H9 (cell line): ENCODE measurements around the gene MERTK. TPM values are rescaled to one million over a fixed set of nuclear protein-coding genes. Genes with fewer than 3 reads are reported as not detected.

ENCODE experiments used
- DNase-seq: peaks from one replicate; pipeline ENCODE4 v3.0.0-alpha.2; 2017
- H2AFZ ChIP-seq: one replicate; pipeline ENCODE4 v1.6.1; 2013; ENCODE audit warnings: mild to moderate bottlenecking, low read length, control low read depth, moderate library complexity
- H2AK5ac ChIP-seq: 2 replicates; pipeline ENCODE4 v1.6.1; 2013; ENCODE audit warnings: low read length, control low read depth, mixed read lengths; ENCODE audit not compliant: insufficient read length
- H2BK120ac ChIP-seq: one replicate; pipeline ENCODE4 v1.6.1; 2013; ENCODE audit warnings: low read depth, mild to moderate bottlenecking, low read length, control low read depth, inconsistent platforms; ENCODE audit not compliant: poor library complexity, severe bottlenecking
- H2BK12ac ChIP-seq: 2 replicates; pipeline ENCODE4 v1.6.1; 2013; ENCODE audit warnings: low read length, control low read depth, mixed read lengths, low read depth; ENCODE audit not compliant: insufficient read length
- H2BK15ac ChIP-seq: 2 replicates; pipeline ENCODE4 v1.6.1; 2013; ENCODE audit warnings: low read depth, low read length, control low read depth
- H2BK20ac ChIP-seq: one replicate; pipeline ENCODE4 v1.6.1; 2013; ENCODE audit warnings: low read depth, mild to moderate bottlenecking, low read length, control low read depth, inconsistent platforms; ENCODE audit not compliant: poor library complexity, severe bottlenecking
- H2BK5ac ChIP-seq: 2 replicates; pipeline ENCODE4 v1.6.1; 2013; ENCODE audit warnings: low read length, control low read depth, mixed read lengths; ENCODE audit not compliant: insufficient read length
- H3K14ac ChIP-seq: 2 replicates; pipeline ENCODE4 v1.6.1; 2013; ENCODE audit warnings: low read length, control low read depth; ENCODE audit not compliant: insufficient read depth
- H3K18ac ChIP-seq: 2 replicates; pipeline ENCODE4 v1.6.1; 2013; ENCODE audit warnings: low read depth, mild to moderate bottlenecking, mixed read lengths, low read length, control low read depth; ENCODE audit not compliant: insufficient read length
- H3K23ac ChIP-seq: 2 replicates; pipeline ENCODE4 v1.6.1; 2013; ENCODE audit warnings: low read length, control low read depth, mixed read lengths, low read depth; ENCODE audit not compliant: insufficient read length
- H3K23me2 ChIP-seq: 2 replicates; pipeline ENCODE4 v1.6.1; 2013; ENCODE audit warnings: low read depth, mild to moderate bottlenecking, mixed read lengths, low read length, control low read depth; ENCODE audit not compliant: insufficient read length, poor library complexity, severe bottlenecking
- H3K27ac ChIP-seq: 2 replicates; pipeline ENCODE4 v1.5.1; 2013; ENCODE audit warnings: low read length, control low read depth, mixed read lengths, low read depth; ENCODE audit not compliant: insufficient read length
- H3K27me3 ChIP-seq: 2 replicates; pipeline ENCODE4 v1.6.1; 2013; ENCODE audit warnings: low read length, control low read depth, inconsistent platforms; ENCODE audit not compliant: insufficient read depth
- H3K4ac ChIP-seq: 2 replicates; pipeline ENCODE4 v1.6.1; 2013; ENCODE audit warnings: low read depth, mild to moderate bottlenecking, control low read depth, inconsistent platforms, low read length, moderate library complexity
- H3K4me1 ChIP-seq: 2 replicates; pipeline ENCODE4 v1.6.1; 2013; ENCODE audit warnings: low read length, control low read depth, inconsistent platforms; ENCODE audit not compliant: insufficient read depth
- H3K4me2 ChIP-seq: 2 replicates; pipeline ENCODE4 v1.6.1; 2013; ENCODE audit warnings: low read length, control low read depth, mixed read lengths; ENCODE audit not compliant: insufficient read length, insufficient read depth
- H3K56ac ChIP-seq: 2 replicates; pipeline ENCODE4 v1.6.1; 2013; ENCODE audit warnings: low read depth, mild to moderate bottlenecking, mixed read lengths, low read length, control low read depth; ENCODE audit not compliant: insufficient read length
- H3K79me1 ChIP-seq: 2 replicates; pipeline ENCODE4 v1.6.1; 2013; ENCODE audit warnings: low read depth, mild to moderate bottlenecking, moderate library complexity, low read length, control low read depth, inconsistent platforms; ENCODE audit not compliant: insufficient read depth, poor library complexity, severe bottlenecking
- H3K79me2 ChIP-seq: 2 replicates; pipeline ENCODE4 v1.6.1; 2013; ENCODE audit warnings: low read length, control low read depth, inconsistent platforms; ENCODE audit not compliant: insufficient read depth
- H3K9ac ChIP-seq: 2 replicates; pipeline ENCODE4 v1.6.1; 2013; ENCODE audit warnings: low read length, control low read depth, mixed read lengths; ENCODE audit not compliant: insufficient read length; ENCODE audit errors: extremely low read depth
- H3K9me3 ChIP-seq: one replicate; pipeline ENCODE4 v1.6.1; 2013; ENCODE audit warnings: low read depth, low read length, inconsistent platforms; ENCODE audit not compliant: control insufficient read depth
- H3T11ph ChIP-seq: one replicate; pipeline ENCODE4 v1.6.1; 2013; ENCODE audit warnings: mild to moderate bottlenecking, low read length, control low read depth, inconsistent platforms
- H4K20me1 ChIP-seq: one replicate; pipeline ENCODE4 v1.6.1; 2013; ENCODE audit not compliant: control insufficient read depth, insufficient read length, insufficient read depth
- H4K5ac ChIP-seq: 2 replicates; pipeline ENCODE4 v1.6.1; 2013; ENCODE audit warnings: low read depth, mild to moderate bottlenecking, mixed read lengths, low read length, control low read depth; ENCODE audit not compliant: insufficient read length
- H4K8ac ChIP-seq: replicated peaks from 2 replicates; pipeline ENCODE4 v1.6.1; 2013; ENCODE audit warnings: low read length, control low read depth, mixed read lengths, low read depth; ENCODE audit not compliant: insufficient read length
- H4K91ac ChIP-seq: 2 replicates; pipeline ENCODE4 v1.6.1; 2013; ENCODE audit warnings: low read depth, mild to moderate bottlenecking, moderate library complexity, mixed read lengths, low read length, control low read depth; ENCODE audit not compliant: insufficient read length
- H3K27ac Mint-ChIP-seq, 3 experiments: 2 replicates in 2 of 3; 3 replicates in 1 of 3; pipeline ENCODE4 v1.8.0; 2020 to 2021; ENCODE audit warnings: mixed read lengths in 3 of 3, mild to moderate bottlenecking in 1 of 3, moderate library complexity in 1 of 3
- H3K27me3 Mint-ChIP-seq: 2 replicates; pipeline ENCODE4 v1.8.0; 2021; ENCODE audit warnings: low read depth, mild to moderate bottlenecking, moderate library complexity, mixed read lengths
- H3K36me3 Mint-ChIP-seq, 3 experiments: 2 replicates in 2 of 3; 3 replicates in 1 of 3; pipeline ENCODE4 v1.8.0; 2020 to 2021; ENCODE audit warnings: low read depth in 3 of 3, mixed read lengths in 3 of 3; ENCODE audit not compliant: insufficient read depth in 1 of 3
- H3K4me1 Mint-ChIP-seq, 2 experiments: 2 replicates each; pipeline ENCODE4 v1.8.0; 2020; ENCODE audit warnings: mixed read lengths in 2 of 2
- H3K4me3 Mint-ChIP-seq, 2 experiments: 2 replicates in 1 of 2; 3 replicates in 1 of 2; pipeline ENCODE4 v1.8.0; 2020 to 2021; ENCODE audit warnings: mild to moderate bottlenecking in 2 of 2, mixed read lengths in 2 of 2, moderate library complexity in 1 of 2
- H3K9me3 Mint-ChIP-seq, 2 experiments: 2 replicates in 1 of 2; 3 replicates in 1 of 2; pipeline ENCODE4 v1.8.0; 2020; ENCODE audit warnings: mild to moderate bottlenecking in 2 of 2, mixed read lengths in 2 of 2, moderate library complexity in 1 of 2
- WGBS: extraction: QIAGEN DNeasy Blood & Tissue Kit; methylation state at CpG from one replicate; pipeline ENCODE4 v1.1.7; 2013; ENCODE audit warnings: missing lambda C conversion rate, low lambda C conversion rate, mixed read lengths; ENCODE audit not compliant: insufficient read length; ENCODE audit errors: extremely low coverage; 5-methylcytosine and 5-hydroxymethylcytosine counted together
- total RNA-seq: library from RNA; stranded (reverse); gene quantifications from 2 replicates; pipeline ENCODE4 v1.2.1, GENCODE V29; 2021
- TF ChIP-seq, protein P1 (sequence below): fragments of 200-600 bp; sonication (generic); conservative IDR thresholded peaks from 3 replicates; pipeline ENCODE4 v1.8.0; 2021; ENCODE audit warnings: antibody characterized with exemption, mild to moderate bottlenecking

Gene MERTK
- total RNA-seq, 1 experiment from 2014 or later = 4.8 TPM

DNA sequence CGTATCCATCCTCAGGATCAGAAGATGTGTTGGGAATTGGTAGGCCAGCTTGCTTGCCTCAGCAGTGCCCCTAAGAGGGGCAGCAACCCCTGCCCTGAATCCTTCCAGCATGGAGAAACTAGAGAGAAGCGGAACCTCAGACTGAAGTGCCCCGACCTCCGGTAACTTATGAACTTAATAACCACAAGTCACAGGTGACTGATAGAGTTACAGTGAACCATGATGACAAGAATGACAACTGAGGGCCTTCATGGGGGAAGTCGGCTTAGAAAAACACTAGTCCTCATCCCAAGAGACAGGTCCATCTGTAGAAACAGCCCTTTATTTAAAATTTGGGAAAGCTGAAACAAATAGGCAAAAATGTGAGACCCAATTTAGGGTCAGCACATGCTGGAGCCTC is 114.1 kb downstream of the MERTK start:
- Histone ChIP-seq H2AK5ac (no peak overlapping the region), H3K23ac (no peak overlapping the region), H3K9me3 (no peaks in the 10 kb centered on the region), H4K91ac (no peak overlapping the region), H3K56ac (no peak overlapping the region), H3K4me1 (no peaks in the 10 kb centered on the region), H2AFZ (no peak overlapping the region), H3K79me2 (no peaks in the 10 kb centered on the region), H3K4ac (no peak overlapping the region), H3K23me2 (no peaks in the 10 kb centered on the region), H3K27ac (no peak overlapping the region), H3K79me1 (no peaks in the 10 kb centered on the region), H3K4me2 (no peak overlapping the region), H2BK15ac (no peak overlapping the region), H4K8ac (no peak overlapping the region), H2BK20ac (no peak overlapping the region), H3K14ac (no peak overlapping the region), H2BK5ac (no peak overlapping the region), H3K18ac (no peak overlapping the region), H3K27me3 (no peaks in the 10 kb centered on the region), H4K5ac (no peak overlapping the region), H2BK12ac (no peak overlapping the region), H4K20me1 (no peaks in the 10 kb centered on the region), H2BK120ac (no peak overlapping the region), H3K9ac (no peak overlapping the region), H3T11ph (no peak overlapping the region)
- TF ChIP-seq, protein P1, sequence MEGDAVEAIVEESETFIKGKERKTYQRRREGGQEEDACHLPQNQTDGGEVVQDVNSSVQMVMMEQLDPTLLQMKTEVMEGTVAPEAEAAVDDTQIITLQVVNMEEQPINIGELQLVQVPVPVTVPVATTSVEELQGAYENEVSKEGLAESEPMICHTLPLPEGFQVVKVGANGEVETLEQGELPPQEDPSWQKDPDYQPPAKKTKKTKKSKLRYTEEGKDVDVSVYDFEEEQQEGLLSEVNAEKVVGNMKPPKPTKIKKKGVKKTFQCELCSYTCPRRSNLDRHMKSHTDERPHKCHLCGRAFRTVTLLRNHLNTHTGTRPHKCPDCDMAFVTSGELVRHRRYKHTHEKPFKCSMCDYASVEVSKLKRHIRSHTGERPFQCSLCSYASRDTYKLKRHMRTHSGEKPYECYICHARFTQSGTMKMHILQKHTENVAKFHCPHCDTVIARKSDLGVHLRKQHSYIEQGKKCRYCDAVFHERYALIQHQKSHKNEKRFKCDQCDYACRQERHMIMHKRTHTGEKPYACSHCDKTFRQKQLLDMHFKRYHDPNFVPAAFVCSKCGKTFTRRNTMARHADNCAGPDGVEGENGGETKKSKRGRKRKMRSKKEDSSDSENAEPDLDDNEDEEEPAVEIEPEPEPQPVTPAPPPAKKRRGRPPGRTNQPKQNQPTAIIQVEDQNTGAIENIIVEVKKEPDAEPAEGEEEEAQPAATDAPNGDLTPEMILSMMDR = no peak
- H3K4me3 Mint-ChIP-seq = no peak overlapping the region
- no CpG with 5 or more reads among the region's 5 CpGs for WGBS
- peak overlapping the region in 2 of 3 experiments; percentile 19 to 56; a peak in 2 of 7 replicates for H3K27ac Mint-ChIP-seq
- H3K36me3 Mint-ChIP-seq = peaks cover 0 to 16% (median 5%) of the 10 kb centered on the region in 3 experiments; a peak in 4 of 7 replicates
- DNase-seq = no peak
- H3K27me3 Mint-ChIP-seq = no peaks in the 10 kb centered on the region
- no peaks in the 10 kb centered on the region for H3K9me3 Mint-ChIP-seq
- H3K4me1 Mint-ChIP-seq = no peaks in the 10 kb centered on the region
